LHCN-M2 (cell line): Measurements from ENCODE around the gene OTP. TPM values are rescaled to one million over a fixed set of nuclear protein-coding genes. Genes with fewer than 3 reads are reported as not detected.

Source experiments
- DNase-seq: peaks from one replicate; pipeline ENCODE4 v3.0.0-alpha.2; 2012; ENCODE audit warnings: low read depth
- total RNA-seq: library from RNA; depleted of rRNA; stranded (reverse); fragments of >200 nt; gene quantifications from 2 replicates; pipeline ENCODE4 v1.2.3, GENCODE V29; 2014

The OTP gene
- total RNA-seq, 1 experiment from 2014 or later = not detected

DNA sequence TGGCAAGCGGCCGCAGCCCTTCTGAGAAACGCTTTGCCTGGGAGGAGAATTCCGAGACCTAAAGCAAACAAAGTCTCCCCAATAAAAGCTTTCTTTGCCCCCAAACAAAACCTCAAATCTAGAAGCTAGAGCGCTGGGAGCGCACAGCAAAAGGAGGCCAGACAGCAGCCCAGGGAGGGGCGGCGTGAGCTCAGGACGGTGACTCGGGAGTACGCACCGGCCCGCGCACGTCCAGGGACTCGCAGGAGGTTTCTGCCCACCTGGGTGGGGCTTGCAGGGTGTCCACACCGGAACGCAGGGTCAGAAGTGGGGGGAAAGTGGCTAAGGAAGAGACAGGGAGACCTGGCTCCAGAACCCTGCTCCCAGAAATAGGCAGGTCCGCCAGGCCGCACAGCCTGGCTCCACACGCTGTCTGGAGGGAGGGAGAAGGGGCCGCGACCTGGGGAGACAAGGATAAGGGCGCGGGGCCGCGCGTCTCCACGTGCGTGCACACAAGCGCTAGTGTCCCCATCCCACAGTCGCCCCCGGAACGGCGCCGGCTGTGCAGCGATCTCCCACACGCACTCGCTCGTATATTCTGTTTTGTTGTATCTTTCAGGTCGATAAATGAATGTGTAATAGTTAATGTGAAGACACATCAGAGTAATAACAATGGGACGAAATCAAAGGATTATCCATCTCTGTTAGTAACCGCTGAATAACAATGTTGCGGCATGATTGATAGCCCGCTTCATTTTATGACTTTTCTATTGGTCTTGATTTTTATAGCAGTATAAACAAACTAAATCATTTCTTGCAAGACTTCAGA lies 2.3 kb upstream of the OTP start:
- no peak for DNase-seq

GRCh38 chr5:77638763-77639671 lies 504 bp upstream of the OTP start:
- no peak for DNase-seq

DNA sequence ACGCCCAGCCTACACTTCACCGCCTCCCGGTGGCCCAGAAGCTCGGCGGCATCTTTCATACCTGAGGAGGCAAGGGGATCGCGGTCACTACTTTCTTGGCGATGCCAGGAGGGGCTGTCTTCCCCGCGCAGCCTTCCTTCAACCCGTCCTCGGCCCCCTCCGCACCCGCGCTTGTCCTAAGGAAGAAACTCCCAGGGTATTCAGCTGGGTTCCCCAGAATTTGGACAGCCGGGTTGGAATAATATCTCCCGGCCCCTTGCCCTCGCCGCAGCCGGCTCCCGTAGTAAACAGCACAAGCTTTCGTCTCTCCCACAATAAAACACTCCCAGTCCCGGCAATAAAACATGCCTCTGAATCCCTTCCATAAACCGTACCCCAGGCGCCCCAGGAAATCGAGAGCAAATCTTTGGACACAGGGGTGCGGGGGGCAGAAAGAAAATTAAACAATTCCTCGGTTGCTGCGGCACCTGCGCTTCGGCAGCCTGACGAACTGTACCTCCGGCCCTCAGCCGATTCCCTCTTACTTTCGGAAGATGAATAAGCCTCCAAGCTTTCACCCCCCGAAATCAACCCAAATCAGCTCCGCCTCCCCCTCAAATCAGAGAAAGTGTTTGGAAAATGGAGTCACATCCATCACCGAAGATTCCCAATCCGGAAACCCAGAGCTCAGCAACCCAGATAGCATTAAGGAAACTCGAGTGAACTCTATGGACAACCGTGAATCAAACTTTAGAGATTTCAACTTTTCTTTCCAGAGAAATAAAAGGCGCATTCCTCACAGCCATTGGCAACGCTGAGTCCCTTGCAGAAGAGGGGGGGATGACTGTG lies 1.1 kb downstream of the OTP start:
- no peak for DNase-seq

GRCh38 chr5:77636641-77637169 lies 1.8 kb downstream of the OTP start:
- DNase-seq = no peak

DNA sequence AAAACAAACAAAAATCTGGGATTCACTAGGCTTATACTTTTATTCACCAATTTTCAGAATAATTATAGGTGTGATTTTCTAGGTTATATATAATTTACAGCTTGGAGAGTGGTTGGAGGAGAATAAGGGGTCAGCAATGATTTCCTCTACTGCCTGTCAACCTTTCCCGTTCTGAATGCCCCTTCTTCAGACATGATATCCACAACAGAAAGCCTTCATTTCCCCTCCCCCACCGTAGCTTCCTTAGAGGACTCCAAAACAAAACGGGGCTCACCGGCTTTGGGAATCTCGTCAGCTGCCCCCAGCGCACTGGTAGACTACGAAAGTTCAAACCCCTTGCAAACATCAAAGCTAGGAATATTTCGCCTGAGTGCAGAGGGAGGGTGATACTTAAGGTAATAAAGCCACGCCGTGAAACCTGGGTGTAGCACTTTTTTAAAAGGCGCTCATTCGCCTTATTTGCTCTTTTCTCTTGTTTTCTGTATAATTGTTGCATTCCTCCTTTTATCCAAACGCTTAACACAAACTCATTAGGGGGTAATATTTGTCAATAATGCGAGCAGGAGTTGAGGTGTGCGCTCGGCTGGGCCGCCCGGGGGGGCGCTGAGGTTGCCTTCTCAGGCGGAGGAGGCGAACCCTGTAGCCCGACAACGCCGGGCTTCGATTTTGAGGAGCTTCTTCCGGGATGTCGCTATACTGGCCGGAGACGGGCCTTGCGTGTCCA lies 2.4 kb downstream of the OTP start:
- DNase-seq = no peak

- peak; percentile 6 for DNase-seq
Observed at GRCh38 chr5:77635067-77635916, 3.2 kb downstream of the OTP start.

GRCh38 chr5:77633709-77634108 lies 4.8 kb downstream of the OTP start:
- no peak for DNase-seq

GRCh38 chr5:77633207-77633675 lies 5.3 kb downstream of the OTP start:
- DNase-seq = no peak

DNA sequence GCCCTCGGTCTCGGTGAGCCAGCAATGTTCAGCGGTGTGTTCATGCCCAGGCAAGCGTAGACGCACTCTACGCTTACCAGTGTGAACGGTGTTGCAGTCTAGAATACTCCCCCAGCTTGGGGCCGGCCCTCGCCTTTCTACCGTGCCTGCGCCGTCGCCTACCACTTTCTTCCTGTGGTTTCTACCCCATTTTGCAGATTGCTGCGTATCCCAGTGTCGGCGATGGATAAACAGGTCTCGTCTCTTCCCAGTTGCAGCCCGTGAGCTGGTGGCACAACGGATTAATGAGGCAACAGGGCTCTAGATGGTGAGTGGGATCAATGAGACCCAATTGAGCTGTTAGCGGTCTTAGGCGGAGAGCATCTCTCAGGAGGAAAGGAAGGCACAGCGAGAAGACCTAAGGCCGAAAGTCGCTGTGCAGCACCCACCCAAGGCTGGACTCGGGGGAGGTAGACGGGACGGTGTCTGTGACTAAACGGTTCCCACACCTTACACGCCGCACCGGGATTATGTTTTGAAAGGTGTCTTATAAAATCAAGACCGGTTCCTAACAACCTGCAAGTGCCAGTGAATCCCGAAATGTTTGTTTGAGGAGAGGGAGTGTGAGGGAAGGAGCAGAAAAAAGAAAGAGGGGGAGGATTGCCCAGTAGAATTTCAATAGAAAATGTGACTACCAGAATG lies 5.8 kb downstream of the OTP start:
- no peak for DNase-seq

GRCh38 chr5:77630114-77630680 lies 8.3 kb downstream of the OTP start:
- peak; percentile 46 for DNase-seq

DNA sequence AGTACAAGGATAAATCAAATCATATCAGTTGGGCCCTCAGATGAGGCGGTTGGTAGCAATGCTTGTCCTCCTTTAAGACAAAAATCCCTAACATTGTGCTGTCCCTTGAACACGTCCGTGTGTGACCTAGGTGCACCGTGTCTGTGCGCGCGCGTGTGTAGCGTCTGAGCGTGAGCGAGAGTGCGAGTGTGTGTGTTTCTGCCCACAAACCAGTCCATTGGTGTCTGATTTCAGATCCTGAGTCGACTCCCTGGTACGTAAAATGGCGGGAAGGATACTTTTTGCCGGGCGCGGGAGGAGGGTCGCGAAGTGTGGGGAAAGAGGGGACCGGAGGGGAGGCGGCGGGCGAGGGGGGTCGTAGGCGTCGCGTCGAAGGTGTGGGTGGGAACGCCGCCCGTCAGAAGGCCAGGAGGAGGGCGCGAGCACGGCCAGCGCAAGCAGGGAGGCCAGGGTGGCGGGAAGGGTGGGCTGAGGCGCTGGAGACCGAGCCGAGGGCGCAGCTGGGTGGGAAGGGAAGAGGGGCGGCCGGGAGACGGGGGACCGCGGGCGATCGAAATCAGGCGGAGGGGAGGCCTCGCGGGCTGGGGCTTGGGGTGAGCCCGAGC lies 8.9 kb downstream of the OTP start:
- DNase-seq = no peak

DNA sequence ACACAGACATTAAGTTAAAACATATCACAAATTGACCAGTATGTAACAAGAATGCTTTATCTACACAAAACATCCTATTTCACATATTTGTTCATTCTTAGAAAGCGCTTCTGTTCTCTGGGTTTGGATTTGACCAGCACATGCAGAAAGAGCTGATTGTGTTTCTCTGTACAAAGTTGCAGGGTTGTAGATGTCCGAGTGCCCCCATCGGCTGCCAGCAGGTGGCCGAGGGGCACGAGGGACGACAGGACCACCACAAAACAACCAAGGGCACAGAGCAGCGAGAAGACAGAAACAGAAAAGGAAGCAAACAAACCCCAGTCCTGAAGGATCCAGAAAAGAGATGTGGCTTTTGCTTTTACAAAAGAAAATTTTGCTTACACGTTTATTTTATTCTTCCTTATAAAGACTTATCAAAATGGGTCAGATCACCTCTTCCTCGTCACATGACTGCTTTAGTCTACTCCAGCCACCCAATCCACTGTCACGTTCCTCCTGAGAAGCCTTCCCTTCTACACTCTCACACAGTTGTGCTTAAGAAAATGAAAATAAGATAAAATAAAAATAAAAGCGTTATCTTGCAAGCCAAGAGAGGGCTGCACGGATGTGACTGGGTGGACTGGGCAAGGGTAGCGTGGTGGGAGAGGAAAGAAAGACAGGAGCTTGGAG lies 9.5 kb downstream of the OTP start:
- DNase-seq = no peak

DNA sequence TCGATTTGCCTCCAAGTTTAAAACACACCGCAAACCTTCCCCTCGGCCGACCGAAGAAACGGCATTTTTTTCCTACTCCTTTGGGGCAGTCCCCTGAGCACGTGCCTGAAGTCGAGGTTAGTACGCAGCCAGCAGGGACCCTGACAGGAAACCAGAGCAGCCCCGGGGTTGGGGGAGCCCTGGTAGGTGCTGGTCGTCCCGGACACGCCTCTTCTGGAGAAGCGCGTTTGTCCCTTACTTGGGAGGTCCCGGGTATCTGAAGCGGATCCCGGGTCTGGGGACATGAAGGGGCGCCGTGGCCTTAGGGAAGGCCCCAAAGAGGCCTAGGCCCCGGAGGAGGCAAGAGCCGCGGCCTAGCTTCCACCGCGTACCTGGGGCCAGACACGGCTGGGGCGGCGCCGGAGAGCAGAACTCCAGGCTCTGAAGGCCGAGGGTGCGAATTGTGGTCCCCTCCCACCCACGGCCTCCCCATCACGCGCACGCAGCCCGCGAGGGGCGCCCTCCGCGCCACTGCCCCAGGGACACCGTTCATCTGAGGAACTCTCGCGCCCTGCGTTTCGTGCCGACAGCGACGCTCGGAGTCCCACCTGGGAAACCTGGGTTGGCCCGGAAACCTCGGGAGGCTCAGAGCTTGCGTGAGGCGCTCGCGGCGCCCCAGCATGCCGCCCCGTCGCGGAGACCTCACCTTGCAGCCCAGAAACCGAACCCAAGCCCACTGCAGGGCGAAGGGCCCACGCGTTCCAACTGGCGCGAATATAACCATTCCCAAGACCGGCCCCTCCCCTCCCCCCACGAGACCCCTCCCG lies 10.4 kb downstream of the OTP start:
- no peak for DNase-seq

GRCh38 chr5:77623203-77623740 lies 15.2 kb downstream of the OTP start:
- no peak for DNase-seq

DNA sequence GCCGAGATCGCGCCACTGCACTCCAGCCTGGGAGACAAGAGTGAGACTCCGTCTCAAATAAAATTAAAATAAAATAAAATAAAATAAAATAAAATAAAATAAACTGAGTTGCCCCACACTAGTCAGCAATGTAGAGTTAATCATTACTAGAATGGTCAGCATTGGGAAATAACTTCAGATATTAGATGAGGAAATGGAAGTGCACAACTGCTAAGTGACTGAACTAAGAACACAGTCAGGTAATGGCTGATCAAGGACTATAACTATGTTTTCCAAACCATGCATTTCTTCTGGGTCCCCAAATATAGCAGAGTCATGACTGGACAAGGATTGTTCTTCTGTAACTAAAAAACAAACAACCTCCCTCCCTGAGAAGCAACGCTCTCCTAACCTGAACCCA lies 17.1 kb downstream of the OTP start:
- DNase-seq = no peak

- no peak for DNase-seq
Observed at GRCh38 chr5:77620405-77620804, 18.1 kb downstream of the OTP start.

DNA sequence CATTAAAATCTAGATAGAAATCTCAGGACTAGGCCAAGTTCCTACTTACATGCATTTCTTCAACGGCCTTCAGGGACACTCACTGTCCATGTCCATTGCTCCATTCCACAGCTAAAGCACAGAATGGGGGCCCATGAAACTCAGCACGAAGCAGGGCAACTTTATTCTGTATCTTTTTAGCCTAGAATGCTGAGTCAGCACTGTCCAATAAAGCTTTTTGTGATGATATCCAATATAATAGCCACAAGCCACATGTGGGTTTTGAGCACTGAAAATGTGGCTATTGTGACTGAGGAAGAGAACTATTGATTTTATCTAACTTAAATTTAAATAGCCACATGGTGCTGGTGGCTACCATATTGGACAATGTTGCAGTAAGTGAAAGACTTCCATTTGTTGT lies 21.6 kb downstream of the OTP start:
- no peak for DNase-seq
